ENCODE results near the gene FOLR2. TPM values are rescaled to one million over a fixed set of nuclear protein-coding genes. Genes with fewer than 3 reads are reported as not detected.

The FOLR2 gene
- polyA plus RNA-seq, 3 donors, result 54.7 to 63.8 (median 62.6) TPM

DNA sequence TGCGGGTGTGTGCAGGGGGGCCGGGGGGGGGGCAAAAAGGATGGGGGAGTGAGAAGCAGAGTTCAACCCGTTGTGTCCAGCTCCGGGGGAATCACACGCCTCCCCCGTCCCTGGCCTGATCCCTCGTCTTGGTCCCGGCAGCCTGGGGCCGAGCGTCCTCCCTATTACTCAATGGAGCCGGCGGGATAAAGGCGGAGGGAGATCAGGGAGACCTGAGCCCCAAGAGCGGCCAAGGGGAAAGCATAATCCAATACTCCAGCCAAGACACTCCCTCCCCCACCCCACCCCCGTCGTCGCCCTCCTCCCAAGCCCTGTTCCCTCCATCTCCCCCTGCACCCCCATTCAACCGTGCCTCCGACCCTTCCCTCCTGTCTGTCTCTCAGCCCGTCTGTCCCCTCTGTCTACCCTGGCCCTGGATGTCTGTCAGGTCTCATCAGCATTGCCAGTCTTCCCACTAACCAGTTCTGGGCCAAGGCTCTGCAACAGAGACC is 24.7 kb downstream of the FOLR2 start:
- TF ChIP-seq, protein P1, sequence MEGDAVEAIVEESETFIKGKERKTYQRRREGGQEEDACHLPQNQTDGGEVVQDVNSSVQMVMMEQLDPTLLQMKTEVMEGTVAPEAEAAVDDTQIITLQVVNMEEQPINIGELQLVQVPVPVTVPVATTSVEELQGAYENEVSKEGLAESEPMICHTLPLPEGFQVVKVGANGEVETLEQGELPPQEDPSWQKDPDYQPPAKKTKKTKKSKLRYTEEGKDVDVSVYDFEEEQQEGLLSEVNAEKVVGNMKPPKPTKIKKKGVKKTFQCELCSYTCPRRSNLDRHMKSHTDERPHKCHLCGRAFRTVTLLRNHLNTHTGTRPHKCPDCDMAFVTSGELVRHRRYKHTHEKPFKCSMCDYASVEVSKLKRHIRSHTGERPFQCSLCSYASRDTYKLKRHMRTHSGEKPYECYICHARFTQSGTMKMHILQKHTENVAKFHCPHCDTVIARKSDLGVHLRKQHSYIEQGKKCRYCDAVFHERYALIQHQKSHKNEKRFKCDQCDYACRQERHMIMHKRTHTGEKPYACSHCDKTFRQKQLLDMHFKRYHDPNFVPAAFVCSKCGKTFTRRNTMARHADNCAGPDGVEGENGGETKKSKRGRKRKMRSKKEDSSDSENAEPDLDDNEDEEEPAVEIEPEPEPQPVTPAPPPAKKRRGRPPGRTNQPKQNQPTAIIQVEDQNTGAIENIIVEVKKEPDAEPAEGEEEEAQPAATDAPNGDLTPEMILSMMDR (IDR thresholded peaks at IDR 0.05), result no peak
- Histone ChIP-seq H3K36me3 (replicated peaks in 1 of 2; ENCODE audit: control insufficient read depth in 1 of 2, insufficient read depth in 2 of 2, low read length in 2 of 2) (peaks cover 18 to 24% of the 10 kb centered on the region in 2 donors), H3K4me3 (replicated peaks in 1 of 3; ENCODE audit: low read depth in 2 of 3, low read length in 3 of 3) (no peak overlapping the region), H3K4me2 (replicated peaks; ENCODE audit: extremely low read depth, low read length, poor library complexity, severe bottlenecking) (no peak overlapping the region), H3K4me1 (ENCODE audit: control insufficient read depth in 1 of 2, insufficient read depth in 2 of 2, low read length in 2 of 2) (peaks cover 26 to 37% of the 10 kb centered on the region in 2 donors), H3K27me3 (ENCODE audit: control insufficient read depth in 2 of 2, insufficient read depth in 2 of 2, low read length in 2 of 2) (peaks cover 55 to 74% of the 10 kb centered on the region in 2 donors), H3K27ac (ENCODE audit: low read depth in 1 of 2, low read length in 2 of 2) (no peak overlapping the region), H3K9me3 (replicated peaks in 1 of 2; ENCODE audit: control insufficient read depth in 1 of 2, insufficient read depth in 1 of 2, low read length in 2 of 2) (peaks cover 0 to 33% of the 10 kb centered on the region in 2 donors), H3K79me2 (ENCODE audit: insufficient read depth, low read length) (no peaks in the 10 kb centered on the region), H4K20me1 (ENCODE audit: insufficient read depth, low read length) (peaks cover 38% of the 10 kb centered on the region), H2AFZ (ENCODE audit: insufficient read depth, low read depth, low read length, poor library complexity, severe bottlenecking) (no peak overlapping the region), H3K9ac (ENCODE audit: insufficient read depth, low read length, poor library complexity, severe bottlenecking) (no peak overlapping the region)
- Mint-ChIP-seq H3K27me3 (ENCODE audit: low read depth in 3 of 3) (peaks cover 51 to 60% (median 55%) of the 10 kb centered on the region in 3 donors), H3K4me3 (peak overlapping the region in 1 of 2 donors; percentile 91), H3K27ac (peak overlapping the region in 1 of 7 donors; percentile 68), H3K36me3 (peaks cover 35 to 39% of the 10 kb centered on the region in 2 donors), H3K4me1 (peaks cover 46% of the 10 kb centered on the region), H3K9me3 (peaks cover 7 to 41% (median 15%) of the 10 kb centered on the region in 7 donors)
- intact Hi-C loops (cut with micrococcal nuclease), result loop anchor here in 1 of 2 donors (5.0 kb wide), 1 partner anchor 41 kb away; no protein-coding TSS in a partner anchor
- DNase-seq, result no peak
- WGBS (ENCODE audit: insufficient coverage), result 23% methylated on average over 15 of the region's 20 CpGs

DNA sequence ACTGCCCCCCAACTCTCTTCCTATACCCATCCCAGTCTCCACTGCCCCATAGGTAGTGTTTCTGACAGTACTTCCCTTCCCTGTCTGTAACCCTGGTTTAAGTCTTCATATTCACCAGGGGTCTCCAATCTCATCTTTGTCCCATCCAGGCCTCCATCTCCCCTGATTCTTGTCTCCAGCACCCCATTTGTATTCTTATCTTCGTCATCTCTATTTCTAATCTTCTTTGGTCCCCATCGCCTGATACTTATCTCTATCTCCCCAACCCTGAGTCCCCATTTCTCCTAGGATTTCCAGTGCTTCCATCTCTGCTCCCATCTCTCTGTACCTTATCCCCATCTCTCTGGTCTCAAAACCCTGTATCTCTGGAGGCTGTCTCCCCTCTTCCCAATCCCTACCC is 25.5 kb downstream of the FOLR2 start:
- peaks cover 27 to 31% of the 10 kb centered on the region in 2 donors for H3K36me3 Mint-ChIP-seq
- peaks cover 63 to 82% of the 10 kb centered on the region in 2 donors for H3K27me3 ChIP-seq (ENCODE audit: control insufficient read depth in 2 of 2, insufficient read depth in 2 of 2, low read length in 2 of 2)

More for the DNA sequence above, 25.5 kb downstream of the FOLR2 start:
- peaks cover 7 to 41% (median 15%) of the 10 kb centered on the region in 7 donors for H3K9me3 Mint-ChIP-seq
- H3K36me3 ChIP-seq (replicated peaks in 1 of 2; ENCODE audit: control insufficient read depth in 1 of 2, insufficient read depth in 2 of 2, low read length in 2 of 2), result peaks cover 10 to 16% of the 10 kb centered on the region in 2 donors
- peak overlapping the region in 1 of 7 donors; percentile 68 for H3K27ac Mint-ChIP-seq
- peaks cover 30% of the 10 kb centered on the region for H4K20me1 ChIP-seq (ENCODE audit: insufficient read depth, low read length)
- H3K9ac ChIP-seq (ENCODE audit: insufficient read depth, low read length, poor library complexity, severe bottlenecking), result no peak overlapping the region
- no peak for DNase-seq
- H3K4me1 ChIP-seq (ENCODE audit: control insufficient read depth in 1 of 2, insufficient read depth in 2 of 2, low read length in 2 of 2), result peaks cover 26 to 37% of the 10 kb centered on the region in 2 donors
- 100% methylated on average over 2 of the region's 2 CpGs for WGBS (ENCODE audit: insufficient coverage)
- no peak overlapping the region for H2AFZ ChIP-seq (ENCODE audit: insufficient read depth, low read depth, low read length, poor library complexity, severe bottlenecking)
- peaks cover 46% of the 10 kb centered on the region for H3K4me1 Mint-ChIP-seq
- no peak overlapping the region for H3K27ac ChIP-seq (ENCODE audit: low read depth in 1 of 2, low read length in 2 of 2)
- H3K27me3 Mint-ChIP-seq (ENCODE audit: low read depth in 3 of 3), result peaks cover 48 to 60% (median 55%) of the 10 kb centered on the region in 3 donors
- TF ChIP-seq, protein P1 (IDR thresholded peaks at IDR 0.05), result no peak
- no peak overlapping the region for H3K4me3 ChIP-seq (replicated peaks in 1 of 3; ENCODE audit: low read depth in 2 of 3, low read length in 3 of 3)
- intact Hi-C loops (cut with micrococcal nuclease), result loop anchor here in 1 of 2 donors (5.0 kb wide), 1 partner anchor 40 kb away; no protein-coding TSS in a partner anchor
- H3K79me2 ChIP-seq (ENCODE audit: insufficient read depth, low read length), result no peaks in the 10 kb centered on the region
- no peak overlapping the region for H3K4me2 ChIP-seq (replicated peaks; ENCODE audit: extremely low read depth, low read length, poor library complexity, severe bottlenecking)
- H3K4me3 Mint-ChIP-seq, result peak overlapping the region in 1 of 2 donors; percentile 80
- H3K9me3 ChIP-seq (replicated peaks in 1 of 2; ENCODE audit: control insufficient read depth in 1 of 2, insufficient read depth in 1 of 2, low read length in 2 of 2), result peaks cover 0 to 35% of the 10 kb centered on the region in 2 donors

Measured in CD14-positive monocyte (primary cell).